Endothelial cell of umbilical vein (primary cell): ENCODE results near the gene TYRP1.

Experiments used
- EZH2 ChIP-seq: IDR thresholded peaks from 2 replicates; pipeline ENCODE4 v1.6.1; 2012; ENCODE audit warnings: borderline replicate concordance, low read depth, mild to moderate bottlenecking, moderate library complexity, low read length, inconsistent platforms; ENCODE audit not compliant: severe bottlenecking
- FOS ChIP-seq: IDR thresholded peaks from 2 replicates; pipeline ENCODE4 v1.6.1; 2011; ENCODE audit warnings: mild to moderate bottlenecking, low read length, moderate library complexity, borderline replicate concordance; ENCODE audit not compliant: insufficient read depth
- GATA2 ChIP-seq: IDR thresholded peaks from 2 replicates; pipeline ENCODE4 v1.7.0; 2011; ENCODE audit warnings: low read depth, mild to moderate bottlenecking, moderate library complexity, mixed read lengths, low read length; ENCODE audit not compliant: insufficient read length, insufficient read depth
- MYC ChIP-seq: IDR thresholded peaks from one replicate; pipeline ENCODE4 v1.6.1; 2011; ENCODE audit warnings: mild to moderate bottlenecking, low read depth, low read length
- POLR2A ChIP-seq: IDR thresholded peaks from 2 replicates; pipeline ENCODE4 v1.6.1; 2012; ENCODE audit warnings: low read depth, mild to moderate bottlenecking, control low read depth, low read length
- TF ChIP-seq, protein P1 (sequence below), 2 donors: IDR thresholded peaks; 1 replicate in 1 of 2; 2 replicates in 1 of 2; pipeline ENCODE4 v1.5.1; 2011; ENCODE audit warnings: low read length in 2 of 2, mild to moderate bottlenecking in 2 of 2, moderate library complexity in 2 of 2, control low read depth in 1 of 2, inconsistent platforms in 1 of 2, low read depth in 1 of 2; ENCODE audit not compliant: insufficient read depth in 1 of 2; ENCODE audit errors: extremely low read depth in 1 of 2
- TF ChIP-seq, protein P2 (sequence below): IDR thresholded peaks from 2 replicates; pipeline ENCODE4 v1.6.1; 2011; ENCODE audit not compliant: insufficient read depth, insufficient read length

DNA sequence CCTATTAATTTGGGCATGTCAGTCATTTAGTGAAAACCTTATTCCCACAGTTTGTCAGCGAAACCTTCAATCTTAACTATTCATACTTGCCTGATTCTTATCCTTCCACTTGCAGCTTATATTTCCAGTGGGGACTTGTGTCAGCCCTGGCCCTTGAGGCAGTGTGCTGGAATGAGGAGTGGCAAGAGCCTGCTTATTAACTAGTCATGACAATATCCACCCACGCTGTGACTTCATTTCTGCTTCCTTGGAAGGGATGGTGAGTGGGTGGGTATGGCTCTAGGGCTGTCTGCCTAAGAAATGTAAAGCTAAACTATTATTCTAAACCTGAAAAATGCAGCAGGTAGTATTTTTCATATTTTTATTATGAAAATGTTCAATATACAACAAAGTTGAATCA, 47.7 kb downstream of the TYRP1 start:
- TF ChIP-seq, protein P1, sequence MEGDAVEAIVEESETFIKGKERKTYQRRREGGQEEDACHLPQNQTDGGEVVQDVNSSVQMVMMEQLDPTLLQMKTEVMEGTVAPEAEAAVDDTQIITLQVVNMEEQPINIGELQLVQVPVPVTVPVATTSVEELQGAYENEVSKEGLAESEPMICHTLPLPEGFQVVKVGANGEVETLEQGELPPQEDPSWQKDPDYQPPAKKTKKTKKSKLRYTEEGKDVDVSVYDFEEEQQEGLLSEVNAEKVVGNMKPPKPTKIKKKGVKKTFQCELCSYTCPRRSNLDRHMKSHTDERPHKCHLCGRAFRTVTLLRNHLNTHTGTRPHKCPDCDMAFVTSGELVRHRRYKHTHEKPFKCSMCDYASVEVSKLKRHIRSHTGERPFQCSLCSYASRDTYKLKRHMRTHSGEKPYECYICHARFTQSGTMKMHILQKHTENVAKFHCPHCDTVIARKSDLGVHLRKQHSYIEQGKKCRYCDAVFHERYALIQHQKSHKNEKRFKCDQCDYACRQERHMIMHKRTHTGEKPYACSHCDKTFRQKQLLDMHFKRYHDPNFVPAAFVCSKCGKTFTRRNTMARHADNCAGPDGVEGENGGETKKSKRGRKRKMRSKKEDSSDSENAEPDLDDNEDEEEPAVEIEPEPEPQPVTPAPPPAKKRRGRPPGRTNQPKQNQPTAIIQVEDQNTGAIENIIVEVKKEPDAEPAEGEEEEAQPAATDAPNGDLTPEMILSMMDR (IDR thresholded peaks at IDR 0.05; ENCODE audit: extremely low read depth in 1 of 2, insufficient read depth in 1 of 2, low read depth in 1 of 2, low read length in 2 of 2): no peak
- no peak for TF ChIP-seq MYC
- no peak for TF ChIP-seq EZH2
- TF ChIP-seq FOS: no peak
- TF ChIP-seq POLR2A: no peak
- TF ChIP-seq GATA2: no peak
- TF ChIP-seq, protein P2, sequence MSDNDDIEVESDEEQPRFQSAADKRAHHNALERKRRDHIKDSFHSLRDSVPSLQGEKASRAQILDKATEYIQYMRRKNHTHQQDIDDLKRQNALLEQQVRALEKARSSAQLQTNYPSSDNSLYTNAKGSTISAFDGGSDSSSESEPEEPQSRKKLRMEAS: no peak
